Large intestine (tissue), 1 donor: ENCODE measurements around the gene PGC. TPM values are rescaled to one million over a fixed set of nuclear protein-coding genes. Genes with fewer than 3 reads are reported as not detected.

Experiments used
- polyA plus RNA-seq: library from polyadenylated mRNA; unstranded; fragments of 120-200 nt; gene quantifications from one replicate; pipeline ENCODE4 v1.2.1, GENCODE V29; 2013

The PGC gene
- polyA plus RNA-seq, 1 donor, result 0.16 TPM

Other genes starting within 250 kb of the PGC start
- gene FOXP4, start 201.0 kb downstream of the PGC start, polyA plus RNA-seq, result 129 TPM
- 22.1 TPM for gene MDFI, start 108.9 kb downstream of the PGC start, polyA plus RNA-seq
- gene TFEB, start 11.8 kb downstream of the PGC start, polyA plus RNA-seq, result 86.0 TPM
- 5.9 TPM for gene FRS3, start 32.5 kb upstream of the PGC start, polyA plus RNA-seq
- gene PRICKLE4, start 33.4 kb upstream of the PGC start, polyA plus RNA-seq, result 3.7 TPM
- gene TOMM6, start 40.3 kb upstream of the PGC start, polyA plus RNA-seq, result 195 TPM
- 5.3 TPM for gene USP49, start 148.0 kb upstream of the PGC start, polyA plus RNA-seq
- gene MED20, start 173.7 kb upstream of the PGC start, polyA plus RNA-seq, result 26.0 TPM
- gene BYSL, start 174.1 kb upstream of the PGC start, polyA plus RNA-seq, result 18.5 TPM
- 53.6 TPM for gene CCND3, start 194.4 kb upstream of the PGC start, polyA plus RNA-seq